NT2/D1 (cell line): ENCODE results near the gene SAFB.

Source experiments
- DNase-seq: peaks from one replicate; pipeline ENCODE4 v3.0.0-alpha.2; 2011; ENCODE audit warnings: low read depth, low spot score
- H3K27me3 ChIP-seq: 2 replicates; pipeline ENCODE4 v1.6.0; 2011; ENCODE audit warnings: mild to moderate bottlenecking; ENCODE audit not compliant: insufficient read length, insufficient read depth
- H3K36me3 ChIP-seq: 2 replicates; pipeline ENCODE4 v1.6.1; 2011; ENCODE audit warnings: mild to moderate bottlenecking, low read length, mixed read lengths; ENCODE audit not compliant: insufficient read depth, insufficient read length
- H3K4me1 ChIP-seq: 2 replicates; pipeline ENCODE4 v1.5.1; 2011; ENCODE audit not compliant: insufficient read depth, insufficient read length
- H3K4me3 ChIP-seq: 2 replicates; pipeline ENCODE4 v1.5.1; 2011; ENCODE audit warnings: low read depth; ENCODE audit not compliant: insufficient read length
- H3K9ac ChIP-seq: 2 replicates; pipeline ENCODE4 v1.6.0; 2011; ENCODE audit warnings: low read depth; ENCODE audit not compliant: insufficient read length
- H3K9me3 ChIP-seq: 2 replicates; pipeline ENCODE4 v1.5.1; 2011; ENCODE audit warnings: mild to moderate bottlenecking, low read length; ENCODE audit not compliant: insufficient read depth
- SUZ12 ChIP-seq: IDR thresholded peaks from 2 replicates; pipeline ENCODE4 v1.6.1; 2011; ENCODE audit not compliant: insufficient read length, insufficient read depth; ENCODE audit errors: extremely low read depth
- YY1 ChIP-seq: IDR thresholded peaks from 2 replicates; pipeline ENCODE4 v1.6.1; 2011; ENCODE audit not compliant: insufficient read length, insufficient read depth
- ZNF274 ChIP-seq: IDR thresholded peaks from 2 replicates; pipeline ENCODE4 v1.6.1; 2011; ENCODE audit warnings: mild to moderate bottlenecking, low read depth, low read length

The SAFB gene

DNA sequence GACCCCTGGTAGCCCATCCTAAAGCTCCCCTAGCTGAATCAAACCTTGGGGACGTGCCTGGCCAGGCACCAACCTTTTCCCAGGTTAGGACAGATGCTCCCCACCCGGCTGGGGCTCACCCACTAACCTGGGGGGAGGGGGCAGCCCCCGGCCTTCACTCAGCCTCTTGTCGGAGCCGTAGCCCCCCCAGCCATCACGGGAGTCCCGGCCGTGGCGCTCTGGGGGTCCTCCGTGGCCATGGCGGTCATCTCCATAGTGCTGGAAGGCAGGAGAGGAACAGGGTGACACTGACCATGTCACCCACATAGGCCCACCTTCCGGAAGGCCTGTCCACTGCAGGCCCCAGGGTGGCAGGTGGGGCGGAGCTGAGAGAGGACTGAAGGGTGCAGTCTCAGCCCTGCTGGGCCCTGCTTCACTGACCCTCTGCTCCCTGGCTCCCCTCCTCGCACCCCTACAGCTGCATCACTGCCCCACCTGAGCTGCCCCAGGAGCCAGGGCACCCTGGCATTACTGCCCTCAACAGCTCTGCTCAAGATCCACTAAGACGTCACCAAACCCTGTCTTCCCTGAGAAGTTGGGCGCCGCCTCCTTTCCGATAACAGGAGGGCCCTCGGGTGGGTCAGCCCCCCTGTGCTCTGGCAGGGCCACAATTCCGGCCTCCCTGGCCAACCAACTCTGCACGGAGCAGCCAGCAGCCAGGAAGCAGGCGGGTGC lies 32.6 kb upstream of the SAFB start:
- Histone ChIP-seq H3K9me3 (no peaks in the 10 kb centered on the region), H3K9ac (no peak overlapping the region), H3K4me3 (no peak overlapping the region), H3K27me3 (no peaks in the 10 kb centered on the region), H3K4me1 (peaks cover 28% of the 10 kb centered on the region), H3K36me3 (peaks cover 91% of the 10 kb centered on the region)
- DNase-seq: no peak
- TF ChIP-seq YY1: no peak
- TF ChIP-seq ZNF274: no peak
- TF ChIP-seq SUZ12: no peak

DNA sequence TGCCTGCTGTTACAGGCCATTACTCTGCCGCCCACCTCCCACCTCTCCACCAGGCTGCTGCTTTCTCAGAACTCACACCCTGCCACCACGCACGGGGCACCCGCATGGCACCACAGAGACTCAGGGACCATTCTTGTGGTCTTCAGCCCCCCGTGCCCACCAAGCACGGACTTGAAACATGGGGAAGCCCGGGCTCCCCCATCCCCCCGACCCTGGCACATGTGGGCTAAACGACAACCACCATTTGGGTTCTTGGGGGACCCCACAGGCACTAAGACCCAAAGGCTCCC lies 32.1 kb upstream of the SAFB start:
- H3K9me3 ChIP-seq: no peaks in the 10 kb centered on the region
- no peaks in the 10 kb centered on the region for H3K27me3 ChIP-seq
- no peak for TF ChIP-seq SUZ12
- no peak for TF ChIP-seq YY1
- no peak for TF ChIP-seq ZNF274
- H3K36me3 ChIP-seq: peaks cover 96% of the 10 kb centered on the region
- peaks cover 23% of the 10 kb centered on the region for H3K4me1 ChIP-seq
- no peak for DNase-seq
- no peak overlapping the region for H3K4me3 ChIP-seq
- no peak overlapping the region for H3K9ac ChIP-seq

DNA sequence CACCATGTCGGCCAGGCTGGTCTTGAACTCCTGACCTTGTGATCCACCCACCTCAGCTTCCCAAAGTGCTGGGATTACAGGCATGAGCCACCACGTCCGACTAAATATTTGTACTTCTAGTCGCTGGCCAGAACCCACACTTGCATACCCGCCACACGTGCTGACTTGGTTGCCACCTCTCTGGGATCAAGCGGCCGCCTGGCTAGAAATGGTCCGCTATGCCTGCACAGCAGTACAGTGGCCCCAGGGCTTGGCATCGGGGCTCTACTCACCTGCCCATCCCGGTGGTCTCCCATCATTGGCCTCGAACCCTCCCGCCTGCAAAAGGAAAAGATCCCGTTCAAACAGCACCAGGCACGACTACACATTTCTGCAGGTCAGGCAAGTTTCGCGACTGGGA lies 31.4 kb upstream of the SAFB start:
- H3K36me3 ChIP-seq: peaks cover 97% of the 10 kb centered on the region
- TF ChIP-seq ZNF274: no peak
- no peak for TF ChIP-seq YY1
- TF ChIP-seq SUZ12: no peak

DNA sequence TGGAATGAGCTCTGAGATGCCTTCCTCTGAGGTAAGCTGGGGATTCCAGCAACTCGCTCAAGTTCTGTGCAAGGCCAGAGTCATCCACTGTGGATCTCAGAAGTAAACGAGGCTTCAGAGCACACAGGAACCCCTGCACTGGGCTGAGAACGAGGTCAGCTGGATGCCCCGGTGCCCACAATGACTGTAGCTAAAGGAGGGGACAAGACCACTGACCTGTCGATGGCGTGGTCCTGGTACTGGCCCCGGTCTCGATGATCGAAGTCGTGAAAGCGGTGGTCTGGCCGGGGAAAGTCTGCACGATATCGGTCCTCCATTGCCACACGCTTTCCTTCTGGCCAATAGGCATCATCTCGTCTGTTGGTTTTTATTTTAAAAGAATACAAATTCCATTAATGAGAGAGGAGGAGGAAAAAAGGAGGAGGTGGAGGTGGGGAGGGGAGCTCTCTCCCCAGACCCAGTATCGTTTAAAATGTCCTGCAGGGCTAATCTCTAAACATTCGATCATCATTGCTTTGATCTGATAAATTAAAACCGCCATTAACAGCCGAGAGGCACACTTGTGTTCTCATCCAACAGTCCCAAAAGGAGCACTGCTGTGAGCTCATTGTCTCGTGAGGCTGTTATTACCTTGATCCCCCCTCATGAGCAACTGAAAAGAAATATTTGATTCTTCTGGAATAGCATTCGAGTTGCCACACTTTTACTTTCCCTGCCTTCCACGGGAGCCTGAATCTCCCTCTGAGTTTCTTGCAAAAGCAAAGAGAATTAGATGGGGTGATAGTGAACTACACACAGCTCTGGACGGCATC lies 30.1 kb upstream of the SAFB start:
- Histone ChIP-seq H3K36me3 (peaks cover 97% of the 10 kb centered on the region), H3K9ac (no peak overlapping the region), H3K4me1 (peaks cover 14% of the 10 kb centered on the region), H3K9me3 (no peaks in the 10 kb centered on the region), H3K27me3 (no peaks in the 10 kb centered on the region), H3K4me3 (no peak overlapping the region)
- no peak for DNase-seq
- no peak for TF ChIP-seq SUZ12
- no peak for TF ChIP-seq YY1
- no peak for TF ChIP-seq ZNF274

More for the DNA sequence above, 31.4 kb upstream of the SAFB start:
- H3K9ac ChIP-seq: no peak overlapping the region
- DNase-seq: no peak
- no peaks in the 10 kb centered on the region for H3K9me3 ChIP-seq
- no peaks in the 10 kb centered on the region for H3K27me3 ChIP-seq
- no peak overlapping the region for H3K4me3 ChIP-seq
- peaks cover 16% of the 10 kb centered on the region for H3K4me1 ChIP-seq

DNA sequence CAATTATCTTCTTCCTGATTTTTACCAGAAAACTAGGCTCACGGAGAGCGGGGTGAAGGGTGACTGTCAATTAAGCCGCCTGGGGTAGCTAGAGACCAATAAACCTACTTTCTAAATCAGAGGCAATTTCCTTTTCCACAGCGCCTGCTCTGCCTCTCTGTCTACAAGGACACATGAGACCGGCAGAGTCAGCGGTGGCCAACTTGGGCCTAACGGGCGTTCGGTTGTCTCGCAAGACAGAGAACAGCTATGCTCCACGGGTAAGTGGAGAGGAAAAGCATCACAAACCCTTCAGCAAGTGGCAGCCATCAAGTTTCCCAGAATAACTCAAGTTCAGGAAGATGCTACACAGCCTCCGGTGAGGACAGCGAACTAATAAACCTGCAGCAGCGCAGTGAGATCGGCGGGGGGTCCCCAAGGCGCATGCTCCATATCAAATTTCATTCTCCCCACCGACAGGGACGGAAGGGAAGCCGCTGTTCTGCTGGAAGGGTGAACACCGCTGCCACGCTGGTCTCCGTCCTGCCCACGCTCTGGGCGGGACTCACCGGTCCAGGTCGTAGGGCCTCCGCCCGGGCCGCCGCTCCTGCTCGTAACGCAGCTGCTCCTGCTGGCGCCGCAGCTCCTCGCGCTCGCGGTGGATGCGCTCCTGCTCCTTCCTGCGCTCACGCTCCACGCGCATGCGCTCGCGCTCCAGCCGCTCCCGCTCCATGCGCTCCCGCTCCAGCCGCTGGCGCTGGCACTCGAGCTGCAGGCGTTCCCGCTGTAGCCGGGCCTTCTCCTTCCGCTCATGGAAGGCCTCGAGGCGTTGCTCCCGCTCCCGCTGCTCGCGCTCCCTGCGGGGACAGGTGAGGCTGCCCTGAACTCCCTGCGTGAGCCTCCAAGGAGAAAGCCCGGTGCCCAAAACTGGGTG lies 29.3 kb upstream of the SAFB start:
- Histone ChIP-seq H3K4me1 (peaks cover 14% of the 10 kb centered on the region), H3K9ac (no peak overlapping the region), H3K4me3 (no peak overlapping the region), H3K36me3 (peaks cover 97% of the 10 kb centered on the region), H3K27me3 (no peaks in the 10 kb centered on the region), H3K9me3 (no peaks in the 10 kb centered on the region)
- TF ChIP-seq ZNF274: no peak
- no peak for TF ChIP-seq SUZ12
- TF ChIP-seq YY1: no peak
- DNase-seq: no peak

DNA sequence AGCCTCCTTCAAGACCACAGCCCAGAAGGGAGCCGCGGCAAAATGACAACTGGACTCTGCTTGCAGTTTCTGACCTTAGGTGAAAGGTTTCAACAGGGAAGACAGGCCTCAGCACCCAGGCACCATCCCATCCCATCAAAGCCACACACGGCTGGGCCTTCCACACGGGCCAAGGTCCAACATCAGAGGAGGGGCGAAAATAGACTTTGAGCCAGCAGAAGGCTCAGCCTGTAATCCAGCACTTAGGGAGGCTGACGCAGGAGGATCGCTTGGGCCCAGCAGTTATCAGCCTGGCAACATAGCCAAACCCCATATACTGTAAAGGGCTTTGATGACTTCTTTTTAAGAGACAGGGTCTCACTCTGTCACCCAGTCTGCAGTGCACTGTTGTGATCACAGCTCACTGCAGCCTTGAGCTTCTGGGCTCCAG lies 28.3 kb upstream of the SAFB start:
- no peak for TF ChIP-seq SUZ12
- TF ChIP-seq YY1: no peak
- TF ChIP-seq ZNF274: no peak
- H3K9me3 ChIP-seq: no peaks in the 10 kb centered on the region
- no peak overlapping the region for H3K4me3 ChIP-seq
- no peaks in the 10 kb centered on the region for H3K27me3 ChIP-seq
- peaks cover 11% of the 10 kb centered on the region for H3K4me1 ChIP-seq
- H3K36me3 ChIP-seq: peaks cover 97% of the 10 kb centered on the region
- H3K9ac ChIP-seq: no peak overlapping the region
- no peak for DNase-seq
